Thoracic aorta (tissue), 2 donors: ENCODE data around the gene CEP170B. TPM values are rescaled to one million over a fixed set of nuclear protein-coding genes. Genes with fewer than 3 reads are reported as not detected.
"Not testable (repeated sequence)": the region's sequence is repeated elsewhere in the genome, so short reads cannot be mapped to it uniquely, and the experiment has no call there.

Source experiments
- ATAC-seq: fragments of 150-250 bp; one replicate; pipeline ENCODE4 v1.8.0; 2017; ENCODE audit warnings: low read depth; ENCODE audit not compliant: insufficient number of reproducible peaks, low FRiP score
- DNase-seq: peaks from one replicate; pipeline ENCODE4 v3.0.0-alpha.2; 2020; ENCODE audit warnings: low spot score
- H3K27ac ChIP-seq, 2 donors: fragments of 200-600 bp; sonication (generic); 1 replicate in 1 of 2; 2 replicates in 1 of 2; pipeline ENCODE4 v1.5.1; 2016; ENCODE audit warnings: mild to moderate bottlenecking in 2 of 2, moderate library complexity in 2 of 2
- H3K27me3 ChIP-seq: fragments of 200-600 bp; sonication (generic); replicated peaks from 2 replicates; pipeline ENCODE4 v1.6.0; 2016; ENCODE audit warnings: mild to moderate bottlenecking; ENCODE audit not compliant: insufficient read depth
- H3K36me3 ChIP-seq: fragments of 200-600 bp; sonication (generic); one replicate; pipeline ENCODE4 v1.5.1; 2016
- H3K4me1 ChIP-seq, 2 donors: fragments of 200-600 bp; sonication (generic); 1 replicate in 1 of 2; 2 replicates in 1 of 2; pipeline versions ENCODE4 v1.5.1 to v1.6.0; 2016; ENCODE audit warnings: low read depth in 2 of 2, mild to moderate bottlenecking in 1 of 2; ENCODE audit not compliant: control insufficient read depth in 1 of 2
- H3K4me3 ChIP-seq: fragments of 200-600 bp; sonication (generic); 2 replicates; pipeline ENCODE4 v1.5.1; 2016; ENCODE audit warnings: mild to moderate bottlenecking
- H3K9me3 ChIP-seq: fragments of 200-600 bp; sonication (generic); 2 replicates; pipeline ENCODE4 v1.5.1; 2016
- CTCF ChIP-seq: fragments of 200-600 bp; sonication (generic); IDR thresholded peaks from one replicate; pipeline ENCODE4 v1.5.1; 2019; ENCODE audit warnings: antibody characterized with exemption
- total RNA-seq, 2 donors: library from RNA; depleted of rRNA; stranded (reverse); fragments of >200 nt; gene quantifications; one replicate each; pipeline versions ENCODE4 v1.1.0 to v1.2.3, GENCODE V29; 2016

The CEP170B gene
- total RNA-seq, 2 donors from 2014 or later = 35.2 to 38.2 TPM

GRCh38 chr14:104824353-104824997 is 40.6 kb upstream of the CEP170B start:
- ATAC-seq (no peak), DNase-seq (no peak)
- no peak overlapping the region for H3K4me3 ChIP-seq
- no peak for TF ChIP-seq CTCF
- no peak overlapping the region for H3K27ac ChIP-seq
- H3K4me1 ChIP-seq = peaks cover 7 to 18% of the 10 kb centered on the region in 2 donors
- no peaks in the 10 kb centered on the region for H3K36me3 ChIP-seq
- H3K9me3 ChIP-seq = no peaks in the 10 kb centered on the region
- no peaks in the 10 kb centered on the region for H3K27me3 ChIP-seq

GRCh38 chr14:104826189-104826860 is 38.7 kb upstream of the CEP170B start:
- H3K27ac ChIP-seq = no peak overlapping the region

GRCh38 chr14:104826861-104827176 is 38.2 kb upstream of the CEP170B start:
- Histone ChIP-seq H3K36me3 (no peaks in the 10 kb centered on the region), H3K4me3 (peak overlapping the region; percentile 88), H3K4me1 (peaks cover 7 to 18% of the 10 kb centered on the region in 2 donors), H3K27me3 (no peaks in the 10 kb centered on the region), H3K9me3 (no peaks in the 10 kb centered on the region), H3K27ac (no peak overlapping the region)
- ATAC-seq (no peak), DNase-seq (no peak)
- TF ChIP-seq CTCF = no peak

More at GRCh38 chr14:104826189-104826860, 38.7 kb upstream of the CEP170B start:
- ATAC-seq = peak; percentile 63
- Histone ChIP-seq H3K9me3 (no peaks in the 10 kb centered on the region), H3K4me1 (peaks cover 7 to 18% of the 10 kb centered on the region in 2 donors), H3K27me3 (no peaks in the 10 kb centered on the region), H3K36me3 (no peaks in the 10 kb centered on the region), H3K4me3 (peak overlapping the region; percentile 88)
- TF ChIP-seq CTCF = peak; percentile 92
- DNase-seq = peak; percentile 47

GRCh38 chr14:104827177-104828055 is 37.7 kb upstream of the CEP170B start:
- Histone ChIP-seq H3K36me3 (no peaks in the 10 kb centered on the region), H3K27me3 (no peaks in the 10 kb centered on the region), H3K27ac (no peak overlapping the region), H3K9me3 (no peaks in the 10 kb centered on the region), H3K4me3 (peak overlapping the region; percentile 88), H3K4me1 (peaks cover 7 to 18% of the 10 kb centered on the region in 2 donors)
- no peak for ATAC-seq
- peak; percentile 33 for TF ChIP-seq CTCF
- DNase-seq = no peak

- ATAC-seq (no peak), DNase-seq (no peak)
- Histone ChIP-seq H3K36me3 (no peaks in the 10 kb centered on the region), H3K4me1 (peaks cover 7 to 14% of the 10 kb centered on the region in 2 donors), H3K27me3 (no peaks in the 10 kb centered on the region), H3K9me3 (no peaks in the 10 kb centered on the region), H3K27ac (no peak overlapping the region), H3K4me3 (no peak overlapping the region)
- TF ChIP-seq CTCF = no peak
Measured at GRCh38 chr14:104830781-104831180, 34.3 kb upstream of the CEP170B start.

GRCh38 chr14:104836171-104836935 is 28.7 kb upstream of the CEP170B start:
- H3K27ac ChIP-seq, DNase-seq, H3K27me3 ChIP-seq, ATAC-seq, H3K4me1 ChIP-seq, H3K4me3 ChIP-seq, H3K9me3 ChIP-seq, H3K36me3 ChIP-seq: not testable (repeated sequence)
